Dermis microvascular lymphatic vessel endothelial cell (primary cell): ENCODE data around the gene MPPED1. TPM values are rescaled to one million over a fixed set of nuclear protein-coding genes. Genes with fewer than 3 reads are reported as not detected.

ENCODE experiments used
- DNase-seq, 2 donors: peaks; one replicate each; pipeline versions ENCODE4 v3.0.0 to v3.0.0-alpha.2; 2010; ENCODE audit warnings: low read depth in 2 of 2
- total RNA-seq: library from RNA; depleted of rRNA; stranded (reverse); fragments of >200 nt; gene quantifications from 2 replicates; pipeline ENCODE4 v1.2.1, GENCODE V29; 2014

The MPPED1 gene
- total RNA-seq, 1 donor from 2014 or later, result not detected

DNA sequence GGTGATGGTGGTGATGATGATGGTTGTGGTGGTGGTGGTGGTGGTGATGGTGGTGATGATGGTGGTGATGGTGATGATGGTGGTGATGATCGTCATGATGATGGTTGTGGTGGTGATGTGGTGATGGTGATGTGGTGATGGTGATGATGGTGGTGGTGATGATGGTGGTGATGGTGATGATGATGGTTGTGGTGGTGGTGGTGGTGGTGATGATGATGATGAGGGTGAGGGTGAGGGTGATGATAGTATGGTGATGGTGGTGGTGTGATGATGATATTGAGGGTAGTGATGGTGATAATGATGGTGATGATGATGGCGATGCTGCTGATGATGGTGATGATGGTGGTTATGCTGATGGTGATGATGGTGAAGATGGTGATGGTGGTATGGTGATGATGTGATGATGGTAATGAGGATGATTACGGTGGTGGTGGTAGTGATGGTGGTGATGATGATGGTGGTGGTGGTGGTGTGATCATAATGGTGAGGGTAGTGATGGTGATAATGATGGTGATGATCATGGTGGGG is 63.8 kb downstream of the MPPED1 start:
- DNase-seq, result no peak

DNA sequence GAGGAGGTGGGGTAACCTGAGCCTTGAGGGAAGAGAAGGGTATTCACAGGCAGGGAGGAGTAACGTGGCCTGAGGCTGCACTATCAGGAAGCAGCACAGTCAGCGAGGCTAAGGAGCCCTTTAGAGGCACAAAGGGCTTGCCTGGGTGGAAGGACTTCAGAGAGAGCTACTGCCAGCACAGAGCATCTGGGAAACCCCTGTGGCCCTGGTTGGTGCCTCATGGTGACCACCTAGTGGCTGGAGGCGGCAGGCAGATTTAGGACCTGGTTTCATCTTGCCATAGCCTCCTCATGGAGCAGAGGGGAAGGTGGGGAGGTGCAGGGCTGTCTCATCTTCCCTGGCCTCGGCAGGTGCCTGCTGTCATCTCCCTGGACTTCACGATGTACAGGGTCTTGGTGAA is 64.5 kb downstream of the MPPED1 start:
- no peak for DNase-seq

DNA sequence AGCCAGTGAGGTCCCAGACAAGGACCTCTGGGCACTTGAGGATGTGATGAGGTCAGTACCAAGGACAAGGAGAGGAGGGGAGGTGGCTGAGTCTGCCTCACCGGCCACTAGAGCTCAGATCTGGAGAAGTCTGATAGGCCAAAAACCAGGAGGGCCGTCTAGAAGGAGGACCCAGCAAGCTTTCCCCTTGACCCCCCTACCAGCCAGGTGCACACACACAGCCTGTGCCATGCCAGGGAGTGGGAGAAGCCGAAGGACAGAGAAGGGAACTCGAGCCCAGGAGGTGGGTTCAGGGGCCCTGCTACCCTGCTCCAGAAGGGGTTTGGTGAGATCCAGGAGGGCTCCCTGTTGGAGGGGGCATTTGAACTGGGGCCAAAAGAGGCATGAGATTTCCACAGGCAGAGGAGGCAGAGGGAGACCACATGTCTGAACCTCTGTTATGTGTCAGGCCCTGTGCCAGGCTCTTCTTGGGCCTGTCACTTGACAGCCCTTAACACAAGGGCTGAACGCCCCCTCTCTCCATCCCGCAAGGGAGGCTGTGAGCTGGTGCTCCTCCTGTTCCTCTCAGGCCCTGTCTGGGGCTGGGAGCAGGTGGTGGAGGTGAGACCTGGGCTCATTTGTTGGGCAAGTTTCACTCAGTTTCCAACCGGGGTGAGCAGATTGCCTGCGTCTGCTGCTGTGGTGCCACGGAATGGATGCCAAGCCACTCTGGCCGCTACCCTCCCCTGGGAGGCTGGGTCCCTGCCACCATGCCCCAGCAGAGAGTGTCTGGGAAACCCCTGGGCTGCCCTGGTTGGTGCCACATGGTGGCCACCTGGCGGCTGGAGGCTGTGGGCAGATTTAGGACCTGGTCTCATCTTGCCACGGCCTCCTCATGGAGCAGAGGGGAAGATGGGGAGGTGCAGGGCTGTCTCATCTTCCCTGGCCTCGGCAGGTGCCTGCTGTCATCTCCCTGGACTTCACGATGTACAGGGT is 65.2 kb downstream of the MPPED1 start:
- DNase-seq, result no peak

DNA sequence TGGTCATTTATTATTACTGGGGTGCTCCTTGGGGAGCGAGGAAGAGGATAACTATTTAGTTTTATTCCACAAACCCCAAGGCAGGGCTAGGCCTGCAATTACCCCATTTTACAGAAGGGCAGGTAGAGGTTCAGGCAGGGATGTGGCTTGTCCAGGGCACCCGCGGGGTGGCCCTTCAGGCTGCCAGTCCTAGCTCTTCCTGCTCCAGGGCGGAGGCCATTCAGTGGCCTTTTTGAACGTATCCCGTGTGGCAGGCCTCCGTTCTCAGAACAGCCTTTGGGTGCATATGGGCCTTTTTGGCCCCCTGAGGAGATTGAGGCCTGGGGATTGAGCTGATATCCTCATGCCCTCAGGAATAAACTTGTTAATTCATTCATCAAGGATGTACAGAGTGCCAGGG is 66.2 kb downstream of the MPPED1 start:
- no peak for DNase-seq

DNA sequence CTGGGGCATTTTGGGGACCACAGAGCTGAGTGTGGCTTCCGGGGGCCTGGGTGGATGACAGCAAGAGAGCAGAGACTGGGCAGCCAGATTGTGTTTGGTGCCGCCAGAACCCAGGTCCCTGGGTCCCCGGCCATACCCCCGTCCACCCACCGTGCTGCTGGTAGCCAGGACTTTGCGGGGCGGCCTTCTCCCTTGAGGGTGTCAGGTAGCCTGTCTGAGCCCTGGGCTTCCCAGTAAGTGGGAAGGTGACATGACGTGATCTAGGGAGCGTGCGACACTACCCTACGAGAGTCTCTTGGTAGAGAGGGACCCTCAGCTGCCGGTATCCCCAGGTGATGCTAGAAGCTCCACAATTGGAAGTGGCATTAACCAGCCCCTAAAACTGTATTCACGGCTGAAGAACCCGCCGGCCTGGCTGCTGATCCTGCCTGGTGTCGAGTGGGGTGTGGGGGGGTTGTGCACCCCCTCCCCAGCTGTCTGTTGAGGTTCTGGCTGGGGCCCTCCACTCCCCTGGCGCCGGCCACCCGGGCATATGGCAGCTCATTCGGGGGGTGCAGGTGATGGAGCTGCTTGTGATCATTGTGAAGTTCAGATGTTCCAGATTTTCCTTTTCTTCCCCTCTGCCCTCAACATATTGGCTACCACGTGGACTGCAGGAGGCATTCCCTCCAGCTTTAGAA is 66.9 kb downstream of the MPPED1 start:
- no peak for DNase-seq

DNA sequence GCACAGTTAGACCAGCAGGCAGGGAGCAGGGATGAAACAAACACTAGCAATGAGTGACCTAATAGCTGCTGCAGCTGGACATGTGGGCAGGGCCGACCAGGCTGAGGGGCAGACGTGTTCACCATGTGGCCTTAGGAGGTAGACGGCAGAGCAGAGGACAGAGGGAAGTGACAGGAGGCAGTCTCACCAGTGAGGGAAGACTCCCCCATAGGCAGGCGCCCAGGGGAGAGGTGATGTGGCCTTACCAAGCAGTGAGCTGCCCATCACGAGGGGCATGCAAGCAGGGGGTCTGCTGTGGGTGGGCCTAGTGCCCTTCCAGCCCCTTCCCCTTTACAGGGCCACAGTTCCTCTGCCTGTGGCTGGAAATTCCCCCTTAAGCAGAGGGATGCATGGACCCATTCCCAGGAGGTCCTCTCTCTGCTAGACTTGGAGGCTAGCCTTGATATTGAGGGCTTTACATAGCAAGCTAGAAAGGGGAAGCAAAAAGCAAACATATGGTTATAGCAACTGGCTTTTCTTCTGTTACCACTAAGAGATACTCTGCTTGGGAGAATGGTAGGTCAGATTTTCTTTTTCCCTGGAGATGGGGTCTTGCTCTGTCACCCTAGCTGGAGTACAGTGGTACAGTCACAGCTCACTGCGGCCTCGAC is 67.6 kb downstream of the MPPED1 start:
- no peak for DNase-seq

DNA sequence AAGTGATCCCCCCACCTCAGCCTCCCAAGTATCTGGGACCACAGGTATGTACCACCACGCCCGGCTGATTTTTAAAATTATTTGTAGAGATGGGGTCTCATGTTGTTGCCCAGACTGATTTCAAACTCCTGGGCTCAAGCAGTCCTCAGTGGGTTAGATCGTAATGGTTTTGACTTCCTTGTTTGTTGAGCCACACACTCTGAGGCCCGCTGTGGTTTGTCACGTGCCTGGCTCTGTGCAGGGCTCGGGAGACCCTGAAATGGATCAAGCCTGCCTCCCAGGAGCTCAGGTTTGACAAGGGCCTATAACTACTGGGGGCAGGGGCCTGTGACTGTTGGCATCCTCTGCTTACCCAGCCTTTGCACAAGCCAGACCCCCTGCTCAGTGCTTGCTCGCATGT is 68.1 kb downstream of the MPPED1 start:
- DNase-seq, result no peak

DNA sequence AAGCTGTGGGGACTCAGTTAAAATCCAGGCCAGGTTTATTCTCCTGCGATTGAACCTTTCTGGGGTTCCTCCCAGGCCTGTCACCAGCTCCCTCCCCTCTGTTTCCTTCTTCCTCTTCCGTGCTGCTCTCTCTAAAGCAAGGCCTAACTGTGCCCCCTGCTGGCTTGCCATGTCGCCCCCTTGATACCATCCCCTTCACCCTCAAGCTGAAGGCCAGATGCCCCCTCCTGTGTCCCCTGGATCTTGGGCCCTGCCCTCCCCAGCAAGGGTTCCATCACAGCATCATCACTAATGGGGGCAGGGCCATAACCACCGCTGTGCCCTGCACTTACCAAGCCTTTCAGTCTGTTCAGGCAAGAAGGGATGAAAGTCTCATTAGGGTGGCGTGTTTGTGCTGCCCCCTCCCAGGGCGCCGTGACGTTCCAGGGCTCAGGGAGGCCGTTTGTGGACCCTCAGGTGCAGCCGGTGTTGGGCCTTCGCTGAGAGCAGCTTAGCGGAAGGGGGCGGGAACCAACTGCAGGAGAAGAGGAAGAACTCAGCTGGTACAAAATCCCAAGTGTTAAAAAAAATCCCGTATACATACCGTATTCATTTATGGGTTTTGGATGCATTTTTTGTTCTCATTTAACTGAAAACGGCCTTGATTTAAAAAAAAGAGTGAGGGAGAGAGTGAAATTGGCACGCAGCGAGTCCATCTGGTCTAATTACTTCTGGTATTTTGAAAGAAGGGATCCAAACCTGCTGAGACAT is 69.9 kb downstream of the MPPED1 start:
- peak in 1 of 2 donors; percentile 8 for DNase-seq

DNA sequence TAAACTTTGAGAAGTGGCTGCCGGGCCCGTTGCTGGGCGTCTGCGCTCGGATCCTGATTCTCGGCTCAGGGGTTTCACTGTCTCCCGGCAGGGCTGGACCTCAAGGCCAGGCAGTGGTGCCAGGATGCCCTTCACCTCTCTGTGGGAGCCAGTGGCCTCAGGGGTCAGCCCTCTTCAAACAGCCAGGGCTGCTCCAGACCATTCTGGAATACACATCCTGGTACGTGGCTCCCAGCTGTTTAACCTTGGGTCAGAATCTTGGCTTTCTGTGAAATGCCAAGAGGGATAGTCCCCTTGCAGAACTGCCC is 70.5 kb downstream of the MPPED1 start:
- DNase-seq, result no peak

DNA sequence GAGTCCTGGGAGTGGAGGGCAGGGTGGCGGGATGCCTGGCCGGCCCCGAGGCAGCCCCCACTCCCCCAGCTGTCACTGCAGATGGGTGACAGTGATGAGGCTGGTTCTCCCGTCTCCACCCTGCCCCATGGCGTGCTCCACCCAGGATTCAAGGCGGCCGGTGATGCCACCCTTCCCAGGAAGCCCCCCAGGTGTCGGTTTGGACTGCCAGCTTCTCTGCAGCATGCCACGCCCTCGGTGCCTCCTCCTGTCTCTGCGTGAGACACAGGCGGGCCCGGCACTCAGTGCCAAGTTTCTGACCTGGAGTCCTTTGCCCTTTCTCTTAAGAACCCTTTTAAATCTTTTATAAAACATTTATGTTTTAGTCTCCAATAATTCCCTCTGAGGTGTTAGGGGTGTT is 71.5 kb downstream of the MPPED1 start:
- DNase-seq, result no peak

DNA sequence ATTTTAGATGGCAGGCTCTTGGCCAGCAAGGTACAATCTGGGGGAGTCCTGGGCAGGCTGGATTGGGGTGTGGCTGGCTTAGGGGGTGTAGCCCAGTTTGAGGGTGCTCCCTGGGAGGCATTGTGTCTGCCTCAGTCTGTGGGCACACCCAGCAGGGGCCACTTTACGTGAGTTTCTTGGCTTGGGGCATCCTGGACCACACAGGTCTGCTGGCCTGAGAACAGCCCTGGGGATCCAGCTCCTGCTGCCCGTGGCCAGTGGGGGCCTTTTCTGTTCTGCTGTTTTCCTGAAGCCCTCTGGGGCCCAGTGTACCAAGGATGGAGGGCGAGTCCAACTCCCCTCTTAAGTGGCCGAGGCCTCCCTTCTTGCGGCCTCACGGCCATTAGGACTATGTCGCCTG is 71.9 kb downstream of the MPPED1 start:
- no peak for DNase-seq

DNA sequence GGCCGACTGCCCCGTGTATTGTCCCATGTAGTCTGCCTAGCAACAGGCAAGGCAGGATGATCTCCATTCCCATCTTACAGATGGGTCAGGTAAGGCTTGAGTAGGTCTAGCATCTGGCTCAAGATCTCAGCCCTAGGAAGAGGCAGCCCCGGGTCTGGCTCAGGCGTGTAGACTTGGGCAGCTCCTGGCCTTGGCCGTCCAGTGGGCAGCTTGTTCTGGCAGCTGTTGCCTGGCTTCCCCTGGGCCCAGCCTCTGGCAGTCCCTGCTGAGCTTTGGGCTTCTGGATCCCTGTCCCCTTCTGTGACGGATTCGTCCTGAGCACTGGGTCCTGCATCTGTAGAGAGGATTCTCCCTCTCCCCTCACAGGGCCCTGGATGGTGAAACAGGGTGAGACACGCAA is 72.4 kb downstream of the MPPED1 start:
- no peak for DNase-seq

DNA sequence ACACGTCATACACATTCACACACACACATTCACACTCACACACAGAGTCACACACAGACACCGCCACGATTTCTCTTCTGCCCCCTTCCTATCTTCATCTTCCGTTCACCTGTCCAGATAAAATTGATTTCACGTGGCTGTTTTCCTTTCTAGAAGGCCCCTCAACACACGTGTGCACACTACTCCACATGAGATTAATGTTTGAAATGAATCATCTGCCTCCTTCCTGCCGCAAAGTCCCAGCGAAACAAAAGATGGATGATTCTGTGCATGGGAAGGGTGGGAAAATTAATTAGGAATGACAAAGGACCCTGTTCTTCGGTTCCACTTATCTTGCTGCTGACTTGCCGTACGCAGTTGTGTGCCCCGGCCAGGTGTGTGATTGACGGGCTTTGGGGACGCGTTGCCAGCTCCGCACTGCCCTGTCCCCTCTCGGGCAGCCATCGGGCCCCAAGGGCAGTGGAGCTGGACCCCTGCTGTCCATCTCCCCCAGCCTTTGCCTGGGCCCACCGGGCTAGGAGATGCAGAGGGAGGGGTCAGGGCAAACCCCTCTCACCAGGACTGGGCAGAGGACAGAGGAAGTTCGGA is 73.8 kb downstream of the MPPED1 start:
- no peak for DNase-seq

DNA sequence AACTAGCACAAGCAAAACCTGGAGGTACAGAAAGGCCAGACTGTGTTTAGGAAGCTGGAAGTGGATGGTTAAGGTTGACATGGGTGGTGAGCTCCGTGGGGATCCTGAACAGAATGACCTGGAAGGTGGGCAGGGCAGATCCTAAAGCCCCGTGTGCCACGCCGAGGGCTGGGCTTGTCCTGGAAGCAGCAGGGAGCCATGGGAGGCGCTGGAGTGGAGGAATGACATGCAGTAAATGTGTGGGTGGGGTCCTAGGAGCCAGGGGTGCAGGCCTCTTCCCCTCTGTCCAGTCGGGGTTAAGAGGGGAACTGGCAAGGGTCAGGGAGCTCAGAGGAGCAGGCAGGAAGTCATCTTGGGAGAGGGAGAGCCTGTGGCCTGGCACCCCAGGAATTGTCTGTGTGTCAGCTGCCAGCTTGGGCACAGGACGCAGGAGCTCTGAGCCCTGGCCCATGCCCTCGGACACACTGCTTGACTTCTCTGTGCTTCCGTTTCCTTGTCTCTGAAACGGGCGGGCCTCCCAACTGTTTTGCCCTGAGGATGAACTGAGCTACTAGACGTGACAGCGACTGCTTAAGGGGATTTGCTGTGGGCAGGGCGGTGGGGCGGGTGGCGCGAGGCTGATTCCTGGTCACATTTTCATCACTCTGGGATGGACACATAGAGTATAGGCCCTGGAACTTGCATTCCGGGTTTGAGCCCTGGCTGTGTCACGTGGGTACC is 75.7 kb downstream of the MPPED1 start:
- no peak for DNase-seq

DNA sequence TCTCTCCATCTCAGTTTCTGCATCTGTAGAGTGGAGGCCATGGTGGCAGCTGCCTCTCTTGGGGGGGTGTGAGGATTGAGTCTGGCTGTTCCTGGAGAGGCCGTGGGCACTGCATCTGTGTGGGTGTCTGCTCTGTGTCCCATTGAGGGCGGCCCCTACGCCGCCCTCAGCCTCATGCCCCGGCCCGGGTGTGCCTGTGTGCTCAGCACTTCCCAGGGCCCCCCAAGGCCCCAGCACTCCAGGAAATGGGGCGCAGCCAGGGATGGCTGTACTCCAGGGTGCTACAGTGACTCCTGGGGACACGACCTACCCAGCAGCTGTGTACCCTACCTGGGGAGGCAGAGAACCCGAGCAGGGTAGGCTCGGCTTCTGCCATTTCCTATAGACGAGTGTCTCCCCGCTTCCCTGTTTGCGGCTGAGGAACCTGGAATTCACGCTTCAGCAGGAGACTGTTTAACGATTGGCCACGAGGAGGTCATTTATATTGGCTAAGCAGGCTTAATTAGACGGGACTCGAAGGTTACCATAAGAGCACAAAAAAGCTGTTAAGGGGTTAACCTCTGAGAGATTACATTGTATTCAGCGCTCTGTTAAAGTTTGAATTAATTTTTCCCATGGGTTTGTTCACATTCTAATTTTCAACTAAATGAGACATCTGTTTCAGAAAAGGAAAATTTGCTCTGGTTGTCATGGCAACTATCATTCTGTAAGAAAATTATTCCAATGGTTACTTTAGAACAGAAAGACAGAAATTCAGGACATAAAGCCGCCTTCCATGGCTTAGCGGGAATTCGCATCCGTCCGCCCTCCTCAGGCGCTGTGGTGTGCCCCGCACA is 76.4 kb downstream of the MPPED1 start:
- DNase-seq, result no peak

DNA sequence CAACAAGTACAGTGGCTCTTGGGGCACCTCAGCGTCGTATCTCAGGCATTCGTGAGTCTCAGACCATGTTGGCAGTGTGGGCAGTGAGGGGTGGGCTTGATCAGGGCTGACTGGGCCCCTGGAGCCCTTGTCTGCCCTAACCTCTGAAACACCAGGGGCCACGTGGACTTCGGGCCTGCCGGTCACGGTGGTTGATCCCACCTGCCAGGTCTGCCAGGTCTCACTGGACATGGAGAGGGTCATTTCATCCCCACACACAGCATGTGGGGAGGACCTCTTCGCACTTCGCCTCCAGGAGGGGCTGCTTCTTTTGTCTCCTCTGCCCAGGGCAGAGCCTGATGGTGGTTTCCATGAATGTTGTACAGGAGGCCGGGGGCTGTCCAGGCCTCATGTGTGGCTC is 77.1 kb downstream of the MPPED1 start:
- no peak for DNase-seq

DNA sequence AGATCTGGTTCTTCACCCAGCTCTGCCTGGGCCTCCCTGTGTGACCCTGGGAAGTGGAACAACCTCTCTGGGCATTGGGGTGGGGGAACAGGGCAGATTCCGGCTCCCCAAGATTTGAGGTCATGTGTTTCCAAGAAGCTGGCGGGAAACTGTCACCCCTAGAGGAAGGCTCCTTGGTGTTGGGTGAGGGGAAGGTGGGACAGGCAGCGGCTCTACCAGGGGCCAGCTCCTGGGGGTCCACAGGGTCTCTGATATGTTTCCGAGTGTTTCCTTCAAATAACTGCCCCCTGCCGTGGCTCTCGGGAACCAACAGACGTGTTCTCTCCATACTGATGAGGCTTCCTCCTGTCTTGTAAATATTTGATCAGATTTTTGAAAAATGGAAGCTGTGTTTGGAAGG is 78.5 kb downstream of the MPPED1 start:
- DNase-seq, result no peak

DNA sequence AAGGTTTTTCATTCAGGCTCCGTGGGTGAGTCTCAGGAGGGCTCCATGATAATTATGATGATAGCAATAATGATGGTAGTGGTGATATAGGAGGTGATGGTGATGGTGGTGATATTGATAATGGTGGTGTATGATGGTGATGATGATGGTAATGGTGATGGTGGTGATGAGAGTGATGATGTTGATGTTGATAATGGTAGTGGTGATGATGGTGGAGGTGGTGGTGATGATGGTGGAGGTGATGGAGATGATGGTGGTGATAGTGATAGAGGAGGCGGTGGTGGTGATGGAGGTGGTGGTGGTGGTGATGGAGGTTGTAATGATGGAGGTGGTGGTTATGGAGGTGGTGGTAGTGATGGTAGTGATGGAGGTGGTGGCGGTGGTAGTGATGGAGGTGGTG is 79.4 kb downstream of the MPPED1 start:
- no peak for DNase-seq

DNA sequence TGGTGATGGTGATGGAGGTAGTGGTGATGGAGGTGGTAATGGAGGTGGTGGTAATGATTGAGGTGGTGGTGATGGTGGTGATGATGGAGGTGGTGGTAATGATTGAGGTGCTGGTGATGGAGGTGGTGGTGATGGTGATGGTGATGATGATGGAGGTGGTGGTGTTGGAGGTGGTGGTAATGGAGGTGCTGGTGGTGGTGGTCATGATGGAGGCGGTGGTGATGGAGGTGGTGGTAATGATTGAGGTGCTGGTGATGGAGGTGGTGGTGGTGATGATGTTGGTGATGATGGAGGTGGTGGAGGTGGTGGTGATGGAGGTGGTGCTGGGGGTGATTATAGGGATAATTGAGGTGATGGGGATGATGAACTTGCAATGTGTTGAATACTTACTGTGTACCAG is 79.9 kb downstream of the MPPED1 start:
- DNase-seq, result no peak

DNA sequence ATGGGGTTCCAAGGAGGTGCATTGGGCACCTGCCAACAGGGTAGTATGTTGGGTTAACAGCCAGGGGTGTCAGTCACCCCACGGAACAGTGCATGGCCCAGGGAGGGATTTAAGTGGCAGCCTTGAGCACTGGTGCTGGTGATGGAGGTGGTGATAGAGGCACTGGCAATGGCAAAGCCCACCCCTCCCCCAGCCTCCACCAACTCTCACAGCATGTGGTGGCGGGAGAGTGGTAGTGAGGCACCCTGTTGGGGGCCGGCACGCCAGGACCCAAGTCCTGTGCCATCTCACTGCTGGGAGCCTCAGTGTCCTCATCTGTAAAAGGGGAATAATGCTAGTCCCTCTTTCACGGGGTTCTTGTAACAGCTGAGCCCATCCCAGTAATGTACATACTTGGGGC is 81.5 kb downstream of the MPPED1 start:
- no peak for DNase-seq
